Psoas muscle (tissue), 8 donors: ENCODE measurements around the gene LRRC3C. TPM values are rescaled to one million over a fixed set of nuclear protein-coding genes. Genes with fewer than 3 reads are reported as not detected.

Source experiments
- ATAC-seq, 4 donors: fragments of 200-7000 bp; cut with Tn5 transposase; one replicate each; pipeline ENCODE4 v1.9.1; 2020; ENCODE audit warnings: moderate library complexity in 3 of 4, mild to moderate bottlenecking in 2 of 4
- DNase-seq, 2 donors: peaks; one replicate each; pipeline ENCODE4 v3.0.0-alpha.2; 2020
- H3K27ac ChIP-seq: fragments of 200-600 bp; one replicate; pipeline ENCODE4 v1.8.0; 2022
- H3K27me3 ChIP-seq, 3 donors: fragments of 200-600 bp in 1 of 3; one replicate each; pipeline versions ENCODE4 v1.6.1 to v1.8.0; 2013 to 2022; ENCODE audit warnings: low read length in 2 of 3, mild to moderate bottlenecking in 2 of 3, moderate library complexity in 1 of 3; ENCODE audit not compliant: insufficient read depth in 3 of 3
- H3K36me3 ChIP-seq, 2 donors: fragments of 200-600 bp in 1 of 2; one replicate each; pipeline versions ENCODE4 v1.6.1 to v1.8.0; 2013 to 2022; ENCODE audit warnings: low read depth in 1 of 2, mild to moderate bottlenecking in 1 of 2, moderate library complexity in 1 of 2; ENCODE audit not compliant: insufficient read depth in 1 of 2
- H3K4me1 ChIP-seq: fragments of 200-600 bp; one replicate; pipeline ENCODE4 v1.8.0; 2022
- H3K4me3 ChIP-seq: fragments of 200-600 bp; one replicate; pipeline ENCODE4 v1.8.0; 2022; ENCODE audit warnings: mild to moderate bottlenecking
- H3K9me3 ChIP-seq: fragments of 200-600 bp; one replicate; pipeline ENCODE4 v1.8.0; 2022
- CTCF ChIP-seq: fragments of 200-600 bp; IDR thresholded peaks from one replicate; pipeline ENCODE4 v1.8.0; 2022; ENCODE audit warnings: antibody characterized with exemption
- WGBS, 3 donors: extraction: QIAGEN DNeasy Blood & Tissue Kit; methylation state at CpG; one replicate each; pipeline versions ENCODE4 v1.1.6 to v1.1.7; 2013; 5-methylcytosine and 5-hydroxymethylcytosine counted together
- intact Hi-C, 2 donors: fragments of 100-400 bp; cut with DNase I; formaldehyde crosslinking; loops; one replicate each; pipeline versions ENCODE4 v1.11.0 to v1.14.2; 2022
- polyA plus RNA-seq, 3 donors: library from polyadenylated mRNA; stranded (reverse); fragments of 200-250 nt; gene quantifications; one replicate each; pipeline ENCODE4 v1.2.3, GENCODE V29; 2013
- total RNA-seq, 4 donors: library from RNA; stranded (reverse); fragmentation: NEBNext Ultra II Directional in 2 of 4; extraction: Animal tissue kit (Norgen Biotek cat#: 25700) in 2 of 4; gene quantifications; one replicate each; pipeline versions ENCODE4 v1.2.1 to v1.2.4, GENCODE V29; 2021 to 2023
- donor health status: healthy with polysubstance abuse.
- donor health status: DM: no; HTN: no; CAD: no; lungs with moderate emphysema.
- donor health status: Bipolar disorder and iron deficiency.
- donor health status: healthy.
- donor health status: DM: yes; HTN: yes; CAD: no.
- donor health status: DM: no; HTN: no; CAD: no.
- donor health status: DM: no; HTN: no; CAD: no.
- donor health status: DM: yes; HTN: yes; CAD: no.

The LRRC3C gene
- total and polyA plus RNA-seq, 7 donors, result 0.04 TPM; not detected in 6

- no peak for TF ChIP-seq CTCF
- H3K4me1 ChIP-seq, result peaks cover 5% of the 10 kb centered on the region
- H3K27me3 ChIP-seq, result no peaks in the 10 kb centered on the region
- H3K27ac ChIP-seq, result no peak overlapping the region
- H3K36me3 ChIP-seq, result no peaks in the 10 kb centered on the region
- H3K9me3 ChIP-seq, result no peaks in the 10 kb centered on the region
- DNase-seq, result no peak
- intact Hi-C loops, result loop anchor here in 1 of 2 donors (5.0 kb wide), 1 partner anchor 72 kb away; no protein-coding TSS in a partner anchor
- 70 to 75% (median 74%) methylated on average over 4 of the region's 4 CpGs for WGBS, 3 donors
- no peak overlapping the region for H3K4me3 ChIP-seq
- ATAC-seq, result no peak
These were observed 28.2 kb downstream of the LRRC3C start for GRCh38 chr17:39955726-39956225.

DNA sequence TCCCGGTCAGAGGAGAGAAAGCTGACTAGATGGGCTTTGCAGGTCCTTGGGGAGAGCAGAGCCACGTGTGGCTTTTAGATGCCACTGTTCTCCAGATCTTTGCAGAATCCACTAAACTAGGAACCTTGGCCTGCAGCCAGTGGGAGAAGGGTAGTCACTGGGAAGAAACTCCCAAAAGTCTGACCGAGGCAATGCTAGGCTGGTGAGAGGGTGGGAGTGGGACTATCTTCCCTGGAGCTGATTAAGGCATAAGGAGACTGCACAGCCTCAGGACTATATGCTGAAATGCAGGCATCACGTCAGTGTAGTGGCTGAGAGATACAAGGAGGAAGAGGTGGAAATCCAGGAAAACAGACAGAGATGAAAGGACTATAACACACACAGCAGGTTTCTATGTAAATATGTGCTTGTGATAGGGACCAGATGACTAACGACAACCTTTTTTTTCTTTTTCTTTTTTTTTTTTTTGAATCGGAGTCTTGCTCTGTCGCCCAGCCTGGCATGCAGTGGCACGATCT lies 33.1 kb downstream of the LRRC3C start:
- Histone ChIP-seq H3K27me3 (no peaks in the 10 kb centered on the region), H3K27ac (no peak overlapping the region), H3K9me3 (no peaks in the 10 kb centered on the region), H3K4me1 (no peaks in the 10 kb centered on the region), H3K36me3 (no peaks in the 10 kb centered on the region), H3K4me3 (no peak overlapping the region)
- WGBS, 3 donors, result 62 to 71% (median 67%) methylated on average over 8 of the region's 8 CpGs
- DNase-seq, result no peak
- ATAC-seq, result no peak
- TF ChIP-seq CTCF, result no peak
- intact Hi-C loops, result no loop called here

DNA sequence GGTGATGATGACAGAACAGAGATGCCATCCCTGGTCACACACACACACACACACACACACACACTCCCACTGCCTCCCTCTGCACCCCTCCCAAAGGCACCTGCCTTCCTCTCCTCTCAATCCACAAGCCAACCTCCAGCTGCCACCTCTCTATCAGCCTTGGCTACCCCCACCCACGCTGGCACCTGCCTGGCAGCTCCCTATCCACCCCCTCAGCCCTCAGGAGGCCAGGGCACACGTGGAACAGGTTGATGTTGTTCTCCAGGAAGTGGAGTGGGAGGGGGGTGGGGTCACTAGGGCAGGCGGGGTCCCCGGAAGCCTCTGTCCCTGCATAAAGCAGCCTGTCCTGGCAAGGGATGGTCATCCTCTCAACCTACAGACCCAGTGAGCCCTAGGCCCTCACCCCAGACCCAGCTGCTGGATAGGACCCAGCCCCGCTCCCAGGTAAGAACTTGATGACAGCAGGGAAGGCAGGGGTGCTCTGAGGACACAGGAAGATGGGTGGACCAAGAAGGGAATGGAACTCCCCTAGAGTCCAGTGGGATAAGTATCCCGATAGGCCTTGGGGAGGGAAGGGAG lies 35.2 kb downstream of the LRRC3C start, which contains the start of gene GSDMA:
TSS of gene GSDMA (plus strand) at position 363 of the 579 bp plus-strand sequence. CDS start 2,684 bp downstream, outside the sequence.
- TF ChIP-seq CTCF, result no peak
- intact Hi-C loops, result loop anchor here (1.0 to 2.0 kb wide), 2 partner anchors 15 to 16 kb away; no protein-coding TSS in a partner anchor
- H3K4me3 ChIP-seq, result no peak within 1 kb of the TSS
- no peak within 1 kb of the TSS for H3K27ac ChIP-seq
- DNase-seq (no peak), ATAC-seq (no peak)
- H3K9me3 ChIP-seq, result no peaks in the 10 kb centered on the region
- no peaks in the 10 kb centered on the region for H3K36me3 ChIP-seq
- no peaks in the 10 kb centered on the region for H3K27me3 ChIP-seq
- no peaks in the 10 kb centered on the region for H3K4me1 ChIP-seq
- WGBS, 3 donors, result 56 to 61% (median 60%) methylated on average over 6 of the region's 6 CpGs

GRCh38 chr17:39963829-39964228 lies 36.3 kb downstream of the LRRC3C start:
- ATAC-seq, result no peak
- DNase-seq, result no peak
- no peak overlapping the region for H3K4me3 ChIP-seq
- TF ChIP-seq CTCF, result no peak
- no peak overlapping the region for H3K27ac ChIP-seq
- no peaks in the 10 kb centered on the region for H3K27me3 ChIP-seq
- H3K36me3 ChIP-seq, result no peaks in the 10 kb centered on the region
- H3K4me1 ChIP-seq, result no peaks in the 10 kb centered on the region
- H3K9me3 ChIP-seq, result no peaks in the 10 kb centered on the region
- intact Hi-C loops, result loop anchor here in 1 of 2 donors (2.0 kb wide), 1 partner anchor 15 kb away; no protein-coding TSS in a partner anchor
- 74 to 81% (median 79%) methylated on average over 6 of the region's 6 CpGs for WGBS, 3 donors
